Skeletal muscle cell (primary cell): Measurements from ENCODE around the gene ANKRD40CL.
"Not testable (repeated sequence)": the region's sequence is repeated elsewhere in the genome, so short reads cannot be mapped to it uniquely, and the experiment has no call there.

ENCODE experiments used
- DNase-seq: peaks from one replicate; pipeline ENCODE4 v3.0.0-alpha.2; 2010; ENCODE audit warnings: low read depth
- H3K4me3 ChIP-seq: 2 replicates; pipeline ENCODE4 v1.5.1; 2011; ENCODE audit warnings: low read depth, mild to moderate bottlenecking, control low read depth, low read length, moderate library complexity

Gene ANKRD40CL, protein sequence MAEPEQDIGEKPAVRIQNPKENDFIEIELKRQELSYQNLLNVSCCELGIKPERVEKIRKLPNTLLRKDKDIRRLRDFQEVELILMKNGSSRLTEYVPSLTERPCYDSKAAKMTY

GRCh38 chr17:50767446-50767845 lies at the start of gene ANKRD40CL:
TSS of gene ANKRD40CL (minus strand) at chr17:50767518. CDS start at chr17:50766913, 605 bp downstream.
- DNase-seq = no peak
- H3K4me3 ChIP-seq = no peak within 1 kb of the TSS

DNA sequence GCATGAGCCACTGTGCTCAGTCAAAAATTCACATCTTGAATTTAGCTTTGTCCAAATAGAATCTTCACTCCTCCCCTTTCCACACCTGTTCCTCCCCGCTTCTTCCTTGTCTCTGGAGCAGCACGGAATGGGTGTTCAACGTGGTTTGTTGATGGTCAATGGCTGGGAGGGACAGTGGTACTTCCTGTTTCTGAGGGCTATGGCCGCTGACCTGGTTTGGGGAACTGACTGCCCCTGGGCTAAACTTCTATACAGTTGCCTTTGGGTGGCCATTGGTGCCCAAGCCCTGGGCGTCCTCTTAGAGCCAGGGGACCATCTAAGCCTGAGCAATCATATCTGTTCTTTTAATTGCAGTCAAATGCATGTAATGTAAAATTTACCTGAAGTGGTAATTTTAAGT lies 49.0 kb upstream of the ANKRD40CL start:
- no peak overlapping the region for H3K4me3 ChIP-seq
- no peak for DNase-seq

DNA sequence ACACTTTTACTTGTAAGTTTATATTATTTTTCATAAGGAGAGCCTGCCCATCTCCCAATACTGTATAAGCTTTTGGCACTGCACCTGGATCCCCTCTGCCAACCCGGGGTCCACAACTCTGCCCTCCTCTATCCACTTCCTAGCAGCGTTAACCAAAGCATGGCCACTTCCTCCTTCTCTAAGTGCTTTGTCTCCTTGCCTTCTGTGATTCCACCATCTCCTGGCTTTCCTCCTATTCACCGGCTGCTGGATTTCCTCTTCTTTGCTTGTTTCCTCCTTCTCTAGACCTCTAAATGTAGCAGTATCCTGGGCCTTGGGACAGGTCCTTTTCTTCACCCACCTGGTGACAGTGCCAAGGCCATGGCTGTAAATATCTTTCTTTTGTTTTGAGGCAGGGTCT lies 48.1 kb upstream of the ANKRD40CL start:
- no peak for DNase-seq
- H3K4me3 ChIP-seq = no peak overlapping the region

GRCh38 chr17:50813583-50813982 lies 46.3 kb upstream of the ANKRD40CL start:
- DNase-seq = no peak
- H3K4me3 ChIP-seq = no peak overlapping the region

GRCh38 chr17:50808888-50809287 lies 41.6 kb upstream of the ANKRD40CL start:
- no peak overlapping the region for H3K4me3 ChIP-seq
- DNase-seq = no peak

DNA sequence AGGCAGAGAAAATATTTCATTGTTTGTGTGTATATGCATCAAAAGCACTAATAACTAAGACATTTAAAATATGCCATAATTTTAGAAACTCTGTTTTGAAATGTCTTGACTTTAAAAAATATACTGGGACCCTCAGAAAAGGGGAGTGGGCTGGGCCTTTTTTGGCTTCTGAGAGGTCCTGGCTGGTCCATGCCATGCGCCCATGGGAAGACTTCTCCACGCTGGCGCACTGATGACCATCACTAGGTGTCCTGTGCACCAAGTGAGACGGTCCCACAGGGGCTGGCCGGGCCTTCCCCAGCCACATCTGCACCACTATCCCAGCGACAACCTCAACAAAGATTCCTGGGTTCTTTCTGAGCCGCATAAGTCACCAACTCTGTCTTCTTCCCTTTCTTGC lies 41.1 kb upstream of the ANKRD40CL start:
- H3K4me3 ChIP-seq = no peak overlapping the region
- DNase-seq = no peak

GRCh38 chr17:50807675-50808074 lies 40.4 kb upstream of the ANKRD40CL start:
- no peak for DNase-seq
- H3K4me3 ChIP-seq = no peak overlapping the region

GRCh38 chr17:50807009-50807408 lies 39.7 kb upstream of the ANKRD40CL start:
- H3K4me3 ChIP-seq = no peak overlapping the region
- no peak for DNase-seq

- no peak for DNase-seq
These were observed 38.9 kb upstream of the ANKRD40CL start for GRCh38 chr17:50806141-50806643.

GRCh38 chr17:50805486-50805885 lies 38.2 kb upstream of the ANKRD40CL start:
- no peak overlapping the region for H3K4me3 ChIP-seq
- no peak for DNase-seq

More at GRCh38 chr17:50806141-50806643, 38.9 kb upstream of the ANKRD40CL start:
- no peak overlapping the region for H3K4me3 ChIP-seq

DNA sequence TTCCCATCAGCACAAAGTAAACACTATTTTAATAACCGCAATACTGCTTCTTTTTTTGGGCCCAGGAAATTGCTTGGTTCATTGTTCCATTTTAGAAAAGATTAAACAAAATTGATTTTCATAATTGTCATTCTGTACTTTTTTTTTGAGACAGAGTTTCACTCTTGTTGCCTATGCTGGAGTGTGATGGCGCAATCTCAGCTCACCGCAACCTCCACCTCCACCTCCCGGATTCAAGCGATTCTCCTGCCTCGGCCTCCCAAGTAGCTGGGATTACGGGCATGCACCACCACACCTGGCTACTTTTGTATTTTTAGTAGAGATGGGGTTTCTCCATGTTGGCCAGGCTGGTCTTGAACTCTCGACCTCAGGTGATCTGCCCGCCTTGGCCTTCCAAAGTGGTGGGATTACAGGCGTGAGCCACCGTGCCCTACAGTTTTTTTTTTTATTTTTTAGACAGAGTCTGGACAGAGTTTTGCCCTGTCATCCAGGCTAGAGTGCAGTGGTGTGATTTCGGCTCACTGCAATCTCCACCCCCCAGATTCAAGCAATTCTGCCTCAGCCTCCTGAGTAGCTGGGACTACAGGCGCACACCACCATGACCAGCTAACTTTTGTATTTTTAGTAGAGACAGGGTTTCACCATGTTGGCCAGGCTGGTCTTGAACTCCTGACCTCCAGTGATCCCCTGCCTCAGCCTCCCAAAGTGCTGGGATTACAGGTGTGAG lies 37.6 kb upstream of the ANKRD40CL start:
- not testable (repeated sequence) for H3K4me3 ChIP-seq, DNase-seq

DNA sequence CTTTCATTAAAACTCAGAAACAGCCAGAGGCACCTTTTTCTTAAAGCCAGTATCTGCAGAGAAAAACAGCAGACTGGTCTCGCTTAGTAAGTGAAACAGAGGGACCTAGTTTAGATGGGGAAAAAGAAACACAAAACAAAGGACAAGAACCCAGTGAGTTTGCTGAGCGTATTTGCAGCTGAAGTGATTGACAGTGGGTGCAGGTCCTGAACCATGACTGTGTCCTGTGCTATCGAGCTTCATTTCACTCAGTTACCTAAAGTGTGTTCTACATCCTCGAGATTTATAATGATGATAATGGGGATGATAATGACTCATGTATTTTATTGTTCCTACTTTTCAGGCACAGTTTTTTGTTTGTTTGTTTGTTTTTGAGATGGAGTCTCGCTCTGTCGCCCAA lies 36.4 kb upstream of the ANKRD40CL start:
- no peak for DNase-seq
- no peak overlapping the region for H3K4me3 ChIP-seq

DNA sequence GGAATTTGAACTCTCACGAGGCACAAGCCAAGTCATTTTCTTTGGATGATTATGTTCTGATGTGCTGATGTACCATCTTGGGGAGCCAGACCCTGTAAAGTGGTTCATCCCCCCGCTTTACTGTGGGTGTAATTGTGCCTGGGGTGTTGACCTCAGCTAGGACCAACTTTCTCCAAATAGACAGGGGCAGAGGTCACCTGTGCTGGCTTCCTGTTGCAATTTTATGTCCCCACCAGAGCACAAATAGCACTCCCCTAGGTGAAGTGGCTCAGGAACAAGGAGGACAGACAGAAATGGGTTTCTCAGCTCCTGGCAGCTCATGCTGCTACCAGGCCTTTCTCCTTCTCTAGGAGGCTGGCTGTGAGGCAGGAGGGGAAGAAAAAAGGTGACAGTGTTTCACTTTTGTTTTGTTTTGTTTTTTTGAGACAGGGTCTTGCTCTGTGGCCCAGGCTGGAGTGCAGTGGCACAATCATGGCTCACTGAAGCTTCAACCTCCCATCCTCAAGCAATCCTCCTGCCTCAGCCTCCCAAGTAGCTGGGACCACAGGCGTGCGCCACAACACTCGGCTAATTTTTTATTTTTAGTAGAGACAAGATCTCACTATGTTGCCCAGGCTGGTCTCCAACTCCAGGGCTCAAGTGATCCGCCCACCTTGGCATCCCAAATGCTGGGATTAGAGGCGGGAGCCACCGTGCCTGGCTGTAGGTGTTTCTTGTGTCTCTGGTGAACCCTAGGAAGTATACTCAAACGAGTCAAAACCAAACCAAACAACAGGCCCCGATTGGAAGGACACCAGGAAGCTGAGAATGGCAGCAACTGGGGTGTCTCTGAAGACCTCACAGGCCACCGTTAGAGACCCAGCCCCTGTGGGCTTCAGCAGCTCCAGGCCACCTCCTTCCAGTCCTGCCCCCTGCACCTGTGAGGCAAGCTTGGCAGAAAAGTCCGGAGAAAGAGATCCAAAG lies 35.6 kb upstream of the ANKRD40CL start:
- H3K4me3 ChIP-seq = no peak overlapping the region
- no peak for DNase-seq

GRCh38 chr17:50800196-50800700 lies 32.9 kb upstream of the ANKRD40CL start:
- no peak for DNase-seq
- H3K4me3 ChIP-seq = no peak overlapping the region

GRCh38 chr17:50799582-50799981 lies 32.3 kb upstream of the ANKRD40CL start:
- no peak for DNase-seq
- H3K4me3 ChIP-seq = no peak overlapping the region

- no peak overlapping the region for H3K4me3 ChIP-seq
- DNase-seq = no peak
These were observed 31.3 kb upstream of the ANKRD40CL start for GRCh38 chr17:50798424-50799288.

DNA sequence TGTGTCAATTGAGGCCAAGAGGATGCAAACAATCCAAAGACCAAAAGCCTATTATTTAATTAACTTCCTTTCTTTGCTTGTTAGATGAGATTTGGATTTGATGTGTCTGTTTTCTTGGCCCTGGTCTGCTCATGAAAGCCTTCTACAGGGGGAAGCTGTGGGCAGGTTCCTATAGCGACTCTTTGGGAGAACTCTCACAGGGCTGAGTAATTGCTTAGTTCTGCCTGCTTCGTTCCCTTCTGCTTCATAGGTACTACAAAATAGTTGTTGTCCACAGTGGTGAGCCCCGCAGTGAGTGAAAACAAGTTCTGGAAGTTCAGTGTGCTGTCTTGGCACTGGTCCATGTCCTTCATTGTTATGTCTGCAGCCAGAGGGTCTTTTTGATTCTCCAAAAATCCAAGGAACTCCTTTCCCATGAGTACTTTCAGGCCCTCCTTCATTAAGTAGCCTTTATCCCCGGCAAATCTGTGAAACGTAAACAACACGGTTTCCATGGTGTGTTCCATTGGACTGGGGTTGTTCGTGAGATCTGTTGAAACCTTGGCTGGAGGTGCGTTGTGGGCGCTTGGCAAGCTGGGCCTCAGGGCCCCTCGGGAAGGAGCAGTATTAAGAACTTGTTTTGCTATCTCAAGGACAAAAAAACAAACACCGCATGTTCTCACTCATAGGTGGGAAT lies 30.0 kb upstream of the ANKRD40CL start:
- no peak overlapping the region for H3K4me3 ChIP-seq
- DNase-seq = no peak

- no peak for DNase-seq
- no peak overlapping the region for H3K4me3 ChIP-seq
These were observed 27.0 kb upstream of the ANKRD40CL start for GRCh38 chr17:50794361-50794760.
